Parathyroid adenoma (tissue), 2 donors: Measurements from ENCODE around the gene MRPL9.
"Not testable (repeated sequence)": the region's sequence is repeated elsewhere in the genome, so short reads cannot be mapped to it uniquely, and the experiment has no call there.

Experiments
- H2AFZ ChIP-seq: fragments of 300-600 bp; sonication (generic); one replicate; pipeline ENCODE4 v1.7.0; 2017; ENCODE audit warnings: antibody characterized with exemption, mild to moderate bottlenecking
- H3K27ac ChIP-seq: fragments of 300-600 bp; sonication (generic); one replicate; pipeline ENCODE4 v1.7.0; 2017
- H3K27me3 ChIP-seq: fragments of 300-600 bp; sonication (generic); one replicate; pipeline ENCODE4 v1.7.0; 2017; ENCODE audit warnings: low read length; ENCODE audit not compliant: control insufficient read depth, insufficient read depth
- H3K36me3 ChIP-seq: fragments of 300-600 bp; sonication (generic); one replicate; pipeline ENCODE4 v1.7.0; 2017; ENCODE audit warnings: low read length; ENCODE audit not compliant: control insufficient read depth, insufficient read depth
- H3K4me1 ChIP-seq: fragments of 300-600 bp; sonication (generic); one replicate; pipeline ENCODE4 v1.7.0; 2017; ENCODE audit warnings: control low read depth
- H3K4me2 ChIP-seq: fragments of 300-600 bp; sonication (generic); one replicate; pipeline ENCODE4 v1.7.0; 2017; ENCODE audit warnings: low read length
- H3K4me3 ChIP-seq: fragments of 300-600 bp; sonication (generic); one replicate; pipeline ENCODE4 v1.7.0; 2017; ENCODE audit warnings: low read depth, low read length
- H3K79me2 ChIP-seq: fragments of 300-600 bp; sonication (generic); one replicate; pipeline ENCODE4 v1.7.0; 2017; ENCODE audit warnings: control low read depth
- H3K9ac ChIP-seq: fragments of 300-600 bp; sonication (generic); one replicate; pipeline ENCODE4 v1.7.0; 2017; ENCODE audit warnings: mild to moderate bottlenecking
- H3K9me3 ChIP-seq: fragments of 300-600 bp; sonication (generic); one replicate; pipeline ENCODE4 v1.7.0; 2017; ENCODE audit warnings: low read length; ENCODE audit not compliant: control insufficient read depth
- TF ChIP-seq, protein P1 (sequence below): fragments of 300-600 bp; sonication (generic); IDR thresholded peaks from one replicate; pipeline ENCODE4 v1.7.0; 2017; ENCODE audit warnings: antibody characterized with exemption, mild to moderate bottlenecking
- donor health status: primary hyperparathyroidism.

MRPL9 gene

DNA sequence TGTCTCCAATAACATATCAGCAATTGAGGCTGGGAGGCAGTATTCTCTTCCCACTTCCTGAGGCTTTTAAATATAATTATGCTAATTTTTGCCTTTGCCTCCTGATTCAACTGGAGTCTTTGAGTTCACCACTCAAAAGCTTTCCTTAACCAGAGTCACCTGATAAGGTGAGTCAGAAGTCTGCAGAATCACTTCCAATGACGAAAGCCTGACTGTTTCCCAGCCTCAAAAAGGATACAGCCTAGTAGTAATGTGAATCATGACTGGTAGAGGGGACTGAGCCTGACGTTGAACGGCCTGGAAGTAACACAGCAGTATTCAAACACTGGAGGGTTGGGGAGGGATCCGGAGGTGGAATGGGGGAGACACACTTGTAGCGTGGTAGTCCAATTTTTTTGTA is 10.4 kb upstream of the MRPL9 start:
- no peaks in the 10 kb centered on the region for H3K36me3 ChIP-seq
- H3K79me2 ChIP-seq: no peaks in the 10 kb centered on the region
- no peak overlapping the region for H3K4me2 ChIP-seq
- peak overlapping the region; percentile 95 for H3K27ac ChIP-seq
- TF ChIP-seq, protein P1, sequence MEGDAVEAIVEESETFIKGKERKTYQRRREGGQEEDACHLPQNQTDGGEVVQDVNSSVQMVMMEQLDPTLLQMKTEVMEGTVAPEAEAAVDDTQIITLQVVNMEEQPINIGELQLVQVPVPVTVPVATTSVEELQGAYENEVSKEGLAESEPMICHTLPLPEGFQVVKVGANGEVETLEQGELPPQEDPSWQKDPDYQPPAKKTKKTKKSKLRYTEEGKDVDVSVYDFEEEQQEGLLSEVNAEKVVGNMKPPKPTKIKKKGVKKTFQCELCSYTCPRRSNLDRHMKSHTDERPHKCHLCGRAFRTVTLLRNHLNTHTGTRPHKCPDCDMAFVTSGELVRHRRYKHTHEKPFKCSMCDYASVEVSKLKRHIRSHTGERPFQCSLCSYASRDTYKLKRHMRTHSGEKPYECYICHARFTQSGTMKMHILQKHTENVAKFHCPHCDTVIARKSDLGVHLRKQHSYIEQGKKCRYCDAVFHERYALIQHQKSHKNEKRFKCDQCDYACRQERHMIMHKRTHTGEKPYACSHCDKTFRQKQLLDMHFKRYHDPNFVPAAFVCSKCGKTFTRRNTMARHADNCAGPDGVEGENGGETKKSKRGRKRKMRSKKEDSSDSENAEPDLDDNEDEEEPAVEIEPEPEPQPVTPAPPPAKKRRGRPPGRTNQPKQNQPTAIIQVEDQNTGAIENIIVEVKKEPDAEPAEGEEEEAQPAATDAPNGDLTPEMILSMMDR: no peak
- H3K4me1 ChIP-seq: peaks cover 29% of the 10 kb centered on the region
- H2AFZ ChIP-seq: no peak overlapping the region
- no peak overlapping the region for H3K4me3 ChIP-seq
- H3K27me3 ChIP-seq: no peaks in the 10 kb centered on the region
- H3K9ac ChIP-seq: no peak overlapping the region
- no peaks in the 10 kb centered on the region for H3K9me3 ChIP-seq

DNA sequence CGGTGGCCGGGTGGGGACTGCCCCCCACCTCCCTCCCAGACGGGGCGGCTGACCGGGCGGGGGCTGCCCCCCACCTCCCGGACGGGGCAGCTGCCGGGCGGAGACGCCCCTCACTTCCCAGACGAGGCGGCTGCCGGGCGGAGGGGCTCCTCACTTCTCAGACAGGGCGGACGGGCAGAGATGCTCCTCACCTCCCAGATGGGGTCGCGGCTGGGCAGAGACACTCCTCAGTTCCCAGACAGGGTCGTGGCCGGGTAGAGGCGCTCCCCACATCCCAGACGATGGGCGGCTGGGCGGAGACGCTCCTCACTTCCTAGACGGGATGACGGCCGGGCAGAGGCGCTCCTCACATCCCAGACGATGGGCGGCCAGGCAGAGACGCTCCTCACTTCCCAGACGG is 6.0 kb upstream of the MRPL9 start:
- not testable (repeated sequence) for H3K79me2 ChIP-seq, H3K4me2 ChIP-seq, H3K36me3 ChIP-seq, H3K27me3 ChIP-seq, H3K9me3 ChIP-seq, H3K27ac ChIP-seq, H2AFZ ChIP-seq, H3K9ac ChIP-seq, H3K4me3 ChIP-seq
- peaks cover 22% of the 10 kb centered on the region for H3K4me1 ChIP-seq

DNA sequence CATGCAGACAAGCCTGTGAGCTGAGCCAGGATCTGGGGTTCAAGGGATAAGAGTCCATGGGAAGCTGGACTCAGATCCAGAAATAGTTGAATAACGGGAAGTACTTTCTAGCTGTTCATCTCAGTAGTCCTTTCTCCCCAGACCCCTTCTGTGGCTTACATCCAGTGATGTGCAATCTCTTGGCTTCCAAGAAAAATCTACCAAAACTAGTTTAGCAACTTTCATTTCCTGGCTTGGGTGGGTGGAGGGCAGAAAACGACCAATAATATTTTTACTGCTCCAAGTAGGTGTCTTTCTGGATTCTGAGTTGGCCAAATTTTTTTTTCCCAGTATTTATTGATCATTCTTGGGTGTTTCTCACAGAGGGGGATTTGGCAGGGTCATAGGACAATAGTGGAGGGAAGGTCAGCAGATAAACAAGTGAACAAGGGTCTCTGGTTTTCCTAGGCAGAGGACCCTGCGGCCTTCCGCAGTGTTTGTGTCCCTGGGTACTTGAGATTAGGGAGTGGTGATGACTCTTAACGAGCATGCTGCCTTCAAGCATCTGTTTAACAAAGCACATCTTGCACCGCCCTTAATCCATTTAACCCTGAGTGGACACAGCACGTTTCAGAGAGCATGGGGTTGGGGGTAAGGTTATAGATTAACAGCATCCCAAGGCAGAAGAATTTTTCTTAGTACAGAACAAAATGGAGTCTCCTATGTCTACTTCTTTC is 5.2 kb upstream of the MRPL9 start:
- H3K4me3 ChIP-seq: peak overlapping the region; percentile 18
- H3K27me3 ChIP-seq, H3K9ac ChIP-seq: not testable (repeated sequence)

DNA sequence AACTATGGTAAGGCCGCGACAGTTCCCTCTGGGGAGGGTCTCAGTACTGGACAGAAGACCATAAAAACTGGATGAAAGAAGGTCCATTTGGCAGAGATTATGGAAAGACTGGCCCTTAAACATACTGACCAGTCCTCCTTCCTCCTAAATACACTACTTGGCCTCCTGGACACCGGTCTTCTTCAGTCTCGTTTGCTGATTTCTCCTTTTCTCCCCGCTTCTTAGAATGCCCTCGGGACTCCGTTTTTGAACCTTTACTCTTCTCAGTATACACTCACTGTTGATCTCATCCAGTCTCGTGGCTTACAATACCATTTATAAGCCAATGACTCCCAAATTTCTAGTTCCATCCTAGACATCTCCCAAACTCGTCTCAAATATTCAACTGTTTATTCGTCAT is 694 bp upstream of the MRPL9 start:
- Histone ChIP-seq H3K79me2 (no peaks in the 10 kb centered on the region), H3K36me3 (no peaks in the 10 kb centered on the region), H3K9ac (peak overlapping the region; percentile 7), H3K4me1 (peaks cover 17% of the 10 kb centered on the region), H3K9me3 (no peaks in the 10 kb centered on the region), H2AFZ (peak overlapping the region; percentile 79), H3K4me2 (peak overlapping the region; percentile 94), H3K4me3 (peak overlapping the region; percentile 85), H3K27me3 (no peaks in the 10 kb centered on the region), H3K27ac (peak overlapping the region; percentile 93)
- TF ChIP-seq, protein P1: no peak

More for the DNA sequence above, 5.2 kb upstream of the MRPL9 start:
- H2AFZ ChIP-seq, H3K79me2 ChIP-seq, H3K36me3 ChIP-seq, H3K9me3 ChIP-seq: not testable (repeated sequence)
- Histone ChIP-seq H3K4me2 (peak overlapping the region; percentile 61), H3K27ac (peak overlapping the region; percentile 74), H3K4me1 (peaks cover 18% of the 10 kb centered on the region)

DNA sequence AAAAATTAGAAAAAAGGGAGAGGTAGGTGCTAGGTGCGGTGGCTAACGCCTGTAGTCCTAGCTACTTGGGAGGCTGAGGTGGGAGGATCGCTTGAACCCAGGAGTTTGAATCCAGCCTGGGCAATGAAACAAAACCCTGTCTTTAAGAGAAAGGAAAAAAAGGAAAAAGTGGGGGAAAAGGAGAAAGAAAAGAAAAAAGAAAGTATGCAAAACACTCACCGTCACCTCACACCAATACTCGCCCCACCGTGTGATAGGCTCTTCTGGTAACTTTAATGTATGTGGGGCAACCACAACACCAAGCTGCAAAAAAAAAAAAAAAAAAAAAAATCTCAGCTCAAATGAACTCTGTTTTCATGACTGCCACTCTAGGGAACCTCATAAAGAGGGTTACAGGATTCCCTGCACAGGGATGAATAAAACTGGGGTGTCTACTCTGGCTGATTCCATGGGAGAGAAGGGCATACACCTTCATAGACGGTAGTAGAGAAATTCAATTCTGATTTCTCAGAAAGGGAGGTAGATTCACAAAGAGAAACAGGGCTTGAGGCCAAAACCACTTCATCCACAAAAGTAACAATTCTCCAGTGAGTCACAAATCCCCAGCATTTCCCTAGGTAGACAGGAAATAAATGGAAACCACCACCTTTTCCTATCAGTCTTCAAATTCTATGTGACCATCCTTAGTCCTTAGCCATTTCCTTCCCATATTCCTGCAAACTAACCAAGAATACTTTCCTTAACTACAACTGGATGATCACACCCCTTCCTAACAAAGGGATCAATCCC is 2.5 kb downstream of the MRPL9 start:
- TF ChIP-seq, protein P1: no peak
- Histone ChIP-seq H3K4me2 (no peak overlapping the region), H3K79me2 (no peaks in the 10 kb centered on the region), H3K36me3 (no peaks in the 10 kb centered on the region), H3K27me3 (no peaks in the 10 kb centered on the region), H3K27ac (no peak overlapping the region), H2AFZ (no peak overlapping the region), H3K9me3 (no peaks in the 10 kb centered on the region), H3K9ac (no peak overlapping the region), H3K4me3 (no peak overlapping the region), H3K4me1 (peaks cover 6% of the 10 kb centered on the region)
